ACC112 (cell line): Measurements from ENCODE around the gene TRERF1.

Experiments used
- H2AFZ ChIP-seq: fragments of 200-600 bp; sonication (generic); one replicate; pipeline ENCODE4 v1.6.0; 2017; ENCODE audit warnings: antibody characterized with exemption, low read length; ENCODE audit not compliant: unreplicated experiment
- H3K27ac ChIP-seq: fragments of 200-600 bp; sonication (generic); 2 replicates; pipeline ENCODE4 v1.5.1; 2014; ENCODE audit warnings: low read depth, mild to moderate bottlenecking, antibody characterized with exemption, low read length, moderate library complexity
- H3K27me3 ChIP-seq: fragments of 200-600 bp; sonication (generic); 2 replicates; pipeline ENCODE4 v1.6.1; 2014; ENCODE audit warnings: mild to moderate bottlenecking, antibody characterized with exemption, low read length, moderate library complexity, mixed read lengths; ENCODE audit not compliant: insufficient read depth
- H3K36me3 ChIP-seq: fragments of 200-600 bp; sonication (generic); 2 replicates; pipeline ENCODE4 v1.6.1; 2016; ENCODE audit warnings: mild to moderate bottlenecking, antibody characterized with exemption, low read length, moderate library complexity, mixed read lengths; ENCODE audit not compliant: insufficient read depth
- H3K4me1 ChIP-seq: fragments of 200-600 bp; sonication (generic); one replicate; pipeline ENCODE4 v1.6.1; 2016; ENCODE audit warnings: low read length, mixed read lengths; ENCODE audit not compliant: insufficient read depth, unreplicated experiment, control insufficient read depth
- H3K4me3 ChIP-seq: fragments of 200-600 bp; sonication (generic); 2 replicates; pipeline ENCODE4 v1.5.1; 2014; ENCODE audit warnings: mild to moderate bottlenecking, low read depth, low read length
- H3K79me2 ChIP-seq: fragments of 200-600 bp; sonication (generic); one replicate; pipeline ENCODE4 v1.6.0; 2016; ENCODE audit warnings: low read length; ENCODE audit not compliant: control insufficient read depth, unreplicated experiment, insufficient read depth

TRERF1 gene

GRCh38 chr6:42436825-42437224, 14.9 kb downstream of the TRERF1 start:
- H2AFZ ChIP-seq: no peak overlapping the region
- no peak overlapping the region for H3K4me3 ChIP-seq
- H3K27me3 ChIP-seq: no peaks in the 10 kb centered on the region
- peaks cover 19% of the 10 kb centered on the region for H3K36me3 ChIP-seq
- peaks cover 16% of the 10 kb centered on the region for H3K4me1 ChIP-seq
- H3K79me2 ChIP-seq: peaks cover 54% of the 10 kb centered on the region
- H3K27ac ChIP-seq: no peak overlapping the region

- Histone ChIP-seq H3K79me2 (peaks cover 32% of the 10 kb centered on the region), H3K4me1 (no peaks in the 10 kb centered on the region), H2AFZ (no peak overlapping the region), H3K36me3 (peaks cover 19% of the 10 kb centered on the region), H3K27me3 (no peaks in the 10 kb centered on the region), H3K4me3 (no peak overlapping the region), H3K27ac (no peak overlapping the region)
Observed at GRCh38 chr6:42434237-42434636, 17.5 kb downstream of the TRERF1 start.

- Histone ChIP-seq H3K36me3 (peaks cover 19% of the 10 kb centered on the region), H3K79me2 (peaks cover 27% of the 10 kb centered on the region), H3K4me3 (no peak overlapping the region), H3K27ac (no peak overlapping the region), H3K27me3 (no peaks in the 10 kb centered on the region), H3K4me1 (peaks cover 7% of the 10 kb centered on the region), H2AFZ (no peak overlapping the region)
Observed at GRCh38 chr6:42433409-42433808, 18.3 kb downstream of the TRERF1 start.

- Histone ChIP-seq H3K27ac (no peak overlapping the region), H3K4me1 (peaks cover 9% of the 10 kb centered on the region), H3K79me2 (peaks cover 24% of the 10 kb centered on the region), H3K4me3 (no peak overlapping the region), H2AFZ (no peak overlapping the region), H3K36me3 (peaks cover 19% of the 10 kb centered on the region), H3K27me3 (no peaks in the 10 kb centered on the region)
Observed at GRCh38 chr6:42431877-42432276, 19.8 kb downstream of the TRERF1 start.

- no peak overlapping the region for H2AFZ ChIP-seq
- H3K4me1 ChIP-seq: peaks cover 9% of the 10 kb centered on the region
- no peaks in the 10 kb centered on the region for H3K27me3 ChIP-seq
- H3K36me3 ChIP-seq: peaks cover 19% of the 10 kb centered on the region
- no peak overlapping the region for H3K4me3 ChIP-seq
- no peak overlapping the region for H3K27ac ChIP-seq
- peaks cover 24% of the 10 kb centered on the region for H3K79me2 ChIP-seq
Observed at GRCh38 chr6:42431356-42431755, 20.4 kb downstream of the TRERF1 start.

- Histone ChIP-seq H3K27ac (no peak overlapping the region), H3K4me1 (peaks cover 9% of the 10 kb centered on the region), H3K4me3 (no peak overlapping the region), H3K79me2 (peaks cover 25% of the 10 kb centered on the region), H2AFZ (no peak overlapping the region), H3K27me3 (no peaks in the 10 kb centered on the region), H3K36me3 (peaks cover 15% of the 10 kb centered on the region)
Observed at GRCh38 chr6:42429836-42430235, 21.9 kb downstream of the TRERF1 start.

- H2AFZ ChIP-seq: no peak overlapping the region
- H3K4me3 ChIP-seq: no peak overlapping the region
- H3K27ac ChIP-seq: no peak overlapping the region
- H3K36me3 ChIP-seq: peaks cover 11% of the 10 kb centered on the region
- no peaks in the 10 kb centered on the region for H3K27me3 ChIP-seq
- peaks cover 22% of the 10 kb centered on the region for H3K79me2 ChIP-seq
- H3K4me1 ChIP-seq: peaks cover 9% of the 10 kb centered on the region
Observed at GRCh38 chr6:42429042-42429585, 22.6 kb downstream of the TRERF1 start.

- H3K36me3 ChIP-seq: peaks cover 5% of the 10 kb centered on the region
- H3K4me3 ChIP-seq: no peak overlapping the region
- H2AFZ ChIP-seq: no peak overlapping the region
- peaks cover 9% of the 10 kb centered on the region for H3K4me1 ChIP-seq
- no peak overlapping the region for H3K27ac ChIP-seq
- no peaks in the 10 kb centered on the region for H3K27me3 ChIP-seq
- H3K79me2 ChIP-seq: peaks cover 16% of the 10 kb centered on the region
Observed at GRCh38 chr6:42428326-42429041, 23.2 kb downstream of the TRERF1 start.

- no peak overlapping the region for H3K4me3 ChIP-seq
- no peaks in the 10 kb centered on the region for H3K36me3 ChIP-seq
- peaks cover 16% of the 10 kb centered on the region for H3K79me2 ChIP-seq
- no peaks in the 10 kb centered on the region for H3K27me3 ChIP-seq
- H3K27ac ChIP-seq: no peak overlapping the region
- H2AFZ ChIP-seq: no peak overlapping the region
- H3K4me1 ChIP-seq: peaks cover 9% of the 10 kb centered on the region
Observed at GRCh38 chr6:42427871-42428270, 23.9 kb downstream of the TRERF1 start.

- no peak overlapping the region for H3K4me3 ChIP-seq
- H3K27ac ChIP-seq: no peak overlapping the region
- H3K4me1 ChIP-seq: peaks cover 9% of the 10 kb centered on the region
- no peaks in the 10 kb centered on the region for H3K27me3 ChIP-seq
- peaks cover 12% of the 10 kb centered on the region for H3K79me2 ChIP-seq
- H2AFZ ChIP-seq: no peak overlapping the region
- no peaks in the 10 kb centered on the region for H3K36me3 ChIP-seq
Observed at GRCh38 chr6:42426191-42426590, 25.5 kb downstream of the TRERF1 start.

- H3K27ac ChIP-seq: no peak overlapping the region
- peaks cover 17% of the 10 kb centered on the region for H3K79me2 ChIP-seq
- H3K27me3 ChIP-seq: no peaks in the 10 kb centered on the region
- H3K4me3 ChIP-seq: no peak overlapping the region
- no peaks in the 10 kb centered on the region for H3K36me3 ChIP-seq
- peaks cover 9% of the 10 kb centered on the region for H3K4me1 ChIP-seq
- H2AFZ ChIP-seq: no peak overlapping the region
Observed at GRCh38 chr6:42424906-42425474, 26.7 kb downstream of the TRERF1 start.
